Stimulated activated CD8-positive, alpha-beta memory T cell treated with anti-CD3 and anti-CD28 coated beads, Interleukin-7, amount 100 ng/mL, for 48 hours (primary cell): ENCODE results near the gene PRPF8.
"Not testable (repeated sequence)": the region's sequence is repeated elsewhere in the genome, so short reads cannot be mapped to it uniquely, and the experiment has no call there.

Source experiments
- DNase-seq, 2 donors: peaks; one replicate each; pipeline ENCODE4 v3.0.0-alpha.2; 2020; ENCODE audit warnings: low read depth in 1 of 2; ENCODE audit errors: extremely low read depth in 1 of 2

PRPF8 gene

GRCh38 chr17:1684378-1685189, at the start of gene PRPF8:
Gene PRPF8, minus strand, starts transcription at chr17:1684867. Its CDS starts 296 bp downstream, at chr17:1684571.
- DNase-seq, result peak; percentile 93 to 97

- no peak for DNase-seq
Measured at GRCh38 chr17:1733759-1734158, 49.1 kb upstream of the PRPF8 start.

GRCh38 chr17:1732833-1733321, 48.2 kb upstream of the PRPF8 start:
- no peak for DNase-seq

GRCh38 chr17:1732241-1732832, 47.7 kb upstream of the PRPF8 start:
- DNase-seq, result no peak

GRCh38 chr17:1731194-1731506, 46.5 kb upstream of the PRPF8 start:
- DNase-seq, result no peak

GRCh38 chr17:1730326-1731193, 45.9 kb upstream of the PRPF8 start:
- no peak for DNase-seq

GRCh38 chr17:1729966-1730325, 45.3 kb upstream of the PRPF8 start:
- DNase-seq, result no peak

GRCh38 chr17:1727876-1728630, 43.4 kb upstream of the PRPF8 start:
- DNase-seq, result no peak

GRCh38 chr17:1727258-1727789, 42.7 kb upstream of the PRPF8 start:
- DNase-seq, result no peak

- no peak for DNase-seq
Measured at GRCh38 chr17:1726626-1727257, 42.1 kb upstream of the PRPF8 start.

GRCh38 chr17:1725642-1726511, 41.2 kb upstream of the PRPF8 start:
- DNase-seq, result no peak

GRCh38 chr17:1724869-1725641, 40.4 kb upstream of the PRPF8 start:
- DNase-seq, result no peak

- peak; percentile 75 to 85 for DNase-seq
Measured at GRCh38 chr17:1724351-1724868, 39.7 kb upstream of the PRPF8 start, which contains the start of gene WDR81. Gene WDR81, plus strand, starts transcription at chr17:1724704. Its CDS starts 256 bp downstream, at chr17:1724960.

GRCh38 chr17:1722022-1722421, 37.4 kb upstream of the PRPF8 start:
- not testable (repeated sequence) for DNase-seq

- no peak for DNase-seq
Measured at GRCh38 chr17:1720856-1721386, 36.3 kb upstream of the PRPF8 start.

GRCh38 chr17:1718362-1719165, 33.9 kb upstream of the PRPF8 start:
- no peak for DNase-seq
